Panc1 (cell line): ENCODE measurements around the gene ZC3H11A. TPM values are rescaled to one million over a fixed set of nuclear protein-coding genes. Genes with fewer than 3 reads are reported as not detected.

Experiments used
- ATAC-seq: fragments of 200-7000 bp; cut with Tn5 transposase; 2 replicates; pipeline ENCODE4 v1.9.1; 2020; ENCODE audit warnings: mild to moderate bottlenecking, moderate library complexity
- BruUV-seq: library from RNA; stranded (reverse); fragments of 400-500 nt; replicated peaks from 2 replicates; lab custom pipeline; 2021; lab: Mats Ljungman, UMichigan
- CTCF ChIA-PET: fragments of 300-600 bp; sonication (Branson Sonifier 250); formaldehyde crosslinking; loops from one replicate; lab custom pipeline; 2022; ENCODE audit warnings: antibody characterized with exemption; lab: Charles Lee
- POLR2A ChIA-PET: fragments of 300-600 bp; sonication (Branson Sonifier 250); formaldehyde crosslinking; loops from one replicate; lab custom pipeline; 2022; ENCODE audit warnings: antibody characterized with exemption; lab: Charles Lee
- DNase-seq: peaks from one replicate; pipeline ENCODE4 v3.0.0-alpha.2; 2010; ENCODE audit warnings: low read depth, low spot score
- H3K27ac ChIP-seq: 2 replicates; pipeline ENCODE4 v1.5.1; 2011; ENCODE audit warnings: mild to moderate bottlenecking, low read length, inconsistent platforms
- H3K27me3 ChIP-seq: fragments of 200-500 bp; sonication (Bioruptor generic); 2 replicates; pipeline ENCODE4 v1.6.0; 2014; ENCODE audit warnings: low read length, inconsistent platforms; ENCODE audit not compliant: control insufficient read depth, insufficient read depth
- H3K36me3 ChIP-seq: fragments of 200-500 bp; sonication (Bioruptor generic); 2 replicates; pipeline ENCODE4 v1.5.1; 2014; ENCODE audit warnings: inconsistent platforms, mild to moderate bottlenecking, low read length, moderate library complexity; ENCODE audit not compliant: control insufficient read depth, insufficient read depth
- H3K4me1 ChIP-seq: 2 replicates; pipeline ENCODE4 v1.5.1; 2011; ENCODE audit warnings: inconsistent platforms, mild to moderate bottlenecking, low read length, moderate library complexity; ENCODE audit not compliant: control insufficient read depth, insufficient read depth
- H3K4me3 ChIP-seq, 2 experiments: 2 replicates each; pipeline ENCODE4 v1.5.1; 2011 to 2012; ENCODE audit warnings: low read depth in 2 of 2, low read length in 2 of 2, mild to moderate bottlenecking in 2 of 2, inconsistent platforms in 1 of 2, moderate library complexity in 1 of 2
- H3K9me3 ChIP-seq: fragments of 200-500 bp; sonication (Bioruptor generic); 2 replicates; pipeline ENCODE4 v1.5.1; 2014; ENCODE audit warnings: low read depth, mild to moderate bottlenecking, inconsistent platforms, low read length, moderate library complexity; ENCODE audit not compliant: control insufficient read depth, insufficient read depth
- CTCF ChIP-seq: fragments of 450-650 bp; IDR thresholded peaks from 2 replicates; pipeline ENCODE4 v1.5.1; 2017; ENCODE audit warnings: mild to moderate bottlenecking
- POLR2AphosphoS5 ChIP-seq: IDR thresholded peaks from 2 replicates; pipeline ENCODE4 v1.6.1; 2012; ENCODE audit warnings: mild to moderate bottlenecking, low read depth, low read length, moderate library complexity
- REST ChIP-seq, 2 experiments: IDR thresholded peaks; 2 replicates each; pipeline ENCODE4 v1.6.1; 2011 to 2012; ENCODE audit warnings: low read depth in 2 of 2, control low read depth in 1 of 2, low read length in 1 of 2, mild to moderate bottlenecking in 1 of 2, moderate library complexity in 1 of 2; ENCODE audit not compliant: insufficient read depth in 1 of 2
- SIN3A ChIP-seq: IDR thresholded peaks from 2 replicates; pipeline ENCODE4 v1.6.1; 2012; ENCODE audit warnings: low read depth, mild to moderate bottlenecking, low read length, moderate library complexity, borderline replicate concordance; ENCODE audit not compliant: insufficient read depth
- TCF7L2 ChIP-seq: IDR thresholded peaks from 2 replicates; pipeline ENCODE4 v1.6.1; 2011; ENCODE audit warnings: mild to moderate bottlenecking, low read depth, low read length, inconsistent platforms
- in situ Hi-C: cut with HindIII; loops from 2 replicates; pipeline ENCODE4 v1.10.0; 2016; ENCODE audit warnings: low sequenced_read_pairs, low pct_unique_long_range_greater_than_20kb
- intact Hi-C: fragments of 100-400 bp; cut with micrococcal nuclease; formaldehyde crosslinking; loops from one replicate; pipeline ENCODE4 v1.10.0; 2022; ENCODE audit not compliant: unreplicated experiment
- total RNA-seq: library from RNA; stranded (reverse); gene quantifications from one replicate; pipeline ENCODE4 v1.2.1, GENCODE V29; 2021; ENCODE audit not compliant: unreplicated experiment

The ZC3H11A gene
- total RNA-seq, 1 experiment from 2014 or later = 69.6 TPM

DNA sequence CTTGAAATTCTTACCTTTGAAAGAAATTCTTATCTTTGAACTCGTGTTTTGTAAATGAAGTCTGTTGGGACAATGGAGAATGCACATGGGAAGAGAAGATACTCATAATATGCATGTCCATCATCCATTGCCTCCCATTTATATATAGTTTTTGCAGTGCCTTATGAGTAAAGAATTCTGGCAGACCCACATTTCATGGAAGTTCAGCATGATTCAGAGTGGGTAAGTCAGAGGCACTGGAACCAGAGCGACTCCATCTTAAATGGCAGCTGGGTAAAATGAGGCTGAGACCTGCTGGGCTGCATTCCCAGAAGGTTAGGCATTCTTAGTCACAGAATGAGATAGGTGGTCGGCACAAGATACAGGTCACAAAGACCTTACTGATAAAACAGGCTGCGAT is 16.6 kb upstream of the ZC3H11A start:
- Histone ChIP-seq H3K27ac (no peak overlapping the region), H3K4me3 (no peak overlapping the region), H3K9me3 (no peaks in the 10 kb centered on the region), H3K27me3 (no peaks in the 10 kb centered on the region), H3K36me3 (no peaks in the 10 kb centered on the region), H3K4me1 (no peaks in the 10 kb centered on the region)
- ATAC-seq (no peak), DNase-seq (no peak)
- no TSS peak for BruUV-seq
- no peak for TF ChIP-seq REST (IDR thresholded peaks at IDR 0.05; ENCODE audit: insufficient read depth in 1 of 2, low read depth in 2 of 2, low read length in 1 of 2)
- TF ChIP-seq POLR2AphosphoS5 = no peak
- TF ChIP-seq SIN3A = no peak
- TF ChIP-seq CTCF = no peak
- TF ChIP-seq TCF7L2 = no peak
- ChIA-PET POLR2A (no interaction called here), CTCF (no interaction called here)
- in situ Hi-C loops (no loop called here), intact Hi-C loops (no loop called here)

GRCh38 chr1:203781962-203782361 is 13.5 kb upstream of the ZC3H11A start:
- Histone ChIP-seq H3K4me3 (no peak overlapping the region), H3K27me3 (no peaks in the 10 kb centered on the region), H3K9me3 (no peaks in the 10 kb centered on the region), H3K27ac (no peak overlapping the region), H3K36me3 (no peaks in the 10 kb centered on the region), H3K4me1 (no peaks in the 10 kb centered on the region)
- no peak for TF ChIP-seq REST (IDR thresholded peaks at IDR 0.05; ENCODE audit: insufficient read depth in 1 of 2, low read depth in 2 of 2, low read length in 1 of 2)
- no peak for TF ChIP-seq TCF7L2
- no peak for TF ChIP-seq CTCF
- no peak for TF ChIP-seq SIN3A
- TF ChIP-seq POLR2AphosphoS5 = no peak
- intact Hi-C loops = no loop called here
- ChIA-PET POLR2A (no interaction called here), CTCF (no interaction called here)
- in situ Hi-C loops = no loop called here
- DNase-seq = no peak
- BruUV-seq = no TSS peak
- no peak for ATAC-seq
